ENCODE data around the gene STK38. TPM values are rescaled to one million over a fixed set of nuclear protein-coding genes. Genes with fewer than 3 reads are reported as not detected.

Gene STK38
- total and polyA plus RNA-seq, 3 experiments from 2014 or later, result 44.9 to 110 (median 47.6) TPM

DNA sequence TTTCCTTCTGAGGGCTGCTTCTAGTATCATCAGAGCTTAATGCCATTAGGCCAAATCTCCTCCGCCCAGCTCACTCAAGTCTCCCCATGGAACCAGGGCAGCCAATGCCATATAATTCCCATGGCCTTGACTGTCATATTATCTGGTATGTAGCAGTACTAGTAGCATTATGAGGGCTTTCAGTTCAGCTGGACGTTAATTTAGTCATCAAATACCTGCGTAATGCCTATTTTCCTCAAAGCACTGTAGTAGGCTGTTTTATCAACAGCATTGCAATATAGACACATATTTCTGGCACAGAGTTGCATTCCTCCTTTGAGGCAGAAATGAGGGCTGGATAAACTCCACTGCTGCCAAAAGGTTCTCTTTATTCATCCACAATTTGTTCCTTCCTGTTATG is 102.8 kb downstream of the STK38 start:
- Histone ChIP-seq H3K9me3 (ENCODE audit: low read length) (no peaks in the 10 kb centered on the region), H3K36me3 (ENCODE audit: insufficient read depth, low read length) (no peaks in the 10 kb centered on the region), H3K27me3 (ENCODE audit: insufficient read depth, low read length, poor library complexity, severe bottlenecking) (no peaks in the 10 kb centered on the region), H3K27ac (ENCODE audit: low read depth, low read length) (peak overlapping the region; percentile 97), H3K4me3 (ENCODE audit: low read length) (peak overlapping the region; percentile 98), H3K4me1 (ENCODE audit: insufficient read depth, low read length) (peaks cover 36% of the 10 kb centered on the region)
- Mint-ChIP-seq H3K27ac (peak overlapping the region; percentile 90 to 99 (median 95)), H3K4me1 (peaks cover 54 to 75% (median 71%) of the 10 kb centered on the region in 3 donors), H3K36me3 (peaks cover 9 to 36% (median 9%) of the 10 kb centered on the region in 3 donors), H3K9me3 (peaks cover 0 to 2% (median 0%) of the 10 kb centered on the region in 5 donors), H3K4me3 (peak overlapping the region; percentile 96 to 98 (median 98)), H3K27me3 (peaks cover 0 to 3% of the 10 kb centered on the region in 2 donors)
- POLR2A ChIA-PET, result interaction anchor here (1.0 kb wide), 2 partner anchors 37 to 156 kb away, joined by 6 to 8 read pairs; no protein-coding TSS in a partner anchor
- DNase-seq, result no peak
- CTCF ChIA-PET, result interaction anchor here (1.9 kb wide), 1 partner anchor 21 kb away, joined by 10 read pairs; no protein-coding TSS in a partner anchor

Other genes with a start within 250 kb of the STK38 start
- gene BNIP5, start 210.6 kb downstream of the STK38 start, total RNA-seq, result not detected
- gene BNIP5, start 210.6 kb downstream of the STK38 start, polyA plus RNA-seq, result not detected
- gene ETV7, start 159.8 kb downstream of the STK38 start, total RNA-seq, result under 1 TPM; 0.61 to 0.78 TPM
- 2.4 TPM for gene ETV7, start 159.8 kb downstream of the STK38 start, polyA plus RNA-seq
- gene PXT1, start 104.6 kb downstream of the STK38 start, total RNA-seq, result under 1 TPM in 1 of 2 experiments, not detected in 1; 0.20 TPM
- not detected for gene PXT1, start 104.6 kb downstream of the STK38 start, polyA plus RNA-seq
- gene KCTD20, start 104.5 kb downstream of the STK38 start, total RNA-seq, result 10 to 100 TPM; 52.3 to 52.4 TPM
- 41.4 TPM for gene KCTD20, start 104.5 kb downstream of the STK38 start, polyA plus RNA-seq
- 100 to 1,000 TPM; 572 to 579 TPM for gene SRSF3, start 46.9 kb upstream of the STK38 start, total RNA-seq
- gene SRSF3, start 46.9 kb upstream of the STK38 start, polyA plus RNA-seq, result 370 TPM
- gene CDKN1A, start 131.2 kb upstream of the STK38 start, total RNA-seq, result 10 to 100 TPM; 64.7 to 66.4 TPM
- gene CDKN1A, start 131.2 kb upstream of the STK38 start, polyA plus RNA-seq, result 1.6 TPM
- gene RAB44, start 150.3 kb upstream of the STK38 start, total RNA-seq, result not detected
- not detected for gene RAB44, start 150.3 kb upstream of the STK38 start, polyA plus RNA-seq

All from CD8-positive, alpha-beta memory T cell (primary cell).